Stimulated activated CD8-positive, alpha-beta memory T cell treated with anti-CD3 and anti-CD28 coated beads, Interleukin-12 subunit alpha, Interleukin-12 subunit beta, amount 100 ng/mL, for 1 hour (primary cell): ENCODE measurements around the gene ZC3H10.
"Not testable (repeated sequence)": the region's sequence is repeated elsewhere in the genome, so short reads cannot be mapped to it uniquely, and the experiment has no call there.

Experiments used
- DNase-seq: peaks from one replicate; pipeline ENCODE4 v3.0.0-alpha.2; 2020; ENCODE audit warnings: low read depth

ZC3H10 gene

DNA sequence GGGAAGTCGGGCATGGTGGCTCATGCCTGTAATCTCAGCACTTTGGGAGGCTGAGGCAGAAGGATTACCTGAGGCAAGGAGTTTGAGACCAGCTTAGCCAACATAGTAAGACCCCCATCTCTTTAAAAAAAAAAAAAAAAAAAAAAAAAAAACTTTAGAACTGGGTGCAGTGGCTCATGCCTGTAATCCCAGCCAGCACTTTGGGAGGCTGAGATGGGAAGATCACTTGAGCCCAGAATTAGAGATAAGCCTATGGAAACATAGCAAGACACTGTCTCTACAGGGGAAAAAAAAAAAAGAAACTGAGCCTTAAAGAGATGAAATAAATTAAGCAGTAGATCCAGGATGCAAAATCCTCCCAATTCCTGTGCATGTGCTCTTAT lies 15.4 kb upstream of the ZC3H10 start:
- DNase-seq: no peak

- no peak for DNase-seq
These were observed 14.9 kb upstream of the ZC3H10 start for GRCh38 chr12:56103066-56103711.

DNA sequence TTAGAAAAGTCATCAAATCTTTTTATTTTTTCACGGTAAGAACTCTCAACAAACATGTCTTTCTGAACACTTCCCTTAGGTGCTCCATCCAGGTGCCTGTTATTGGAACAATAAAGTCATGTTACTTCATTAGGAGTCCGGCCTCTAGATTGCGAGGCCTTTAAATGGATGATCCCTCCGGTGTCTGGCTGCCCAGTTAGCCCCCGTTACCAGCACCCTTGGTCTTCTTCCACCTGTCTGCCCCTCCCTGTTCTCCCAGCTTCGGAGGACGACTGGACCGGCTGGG lies 14.3 kb upstream of the ZC3H10 start:
- no peak for DNase-seq

DNA sequence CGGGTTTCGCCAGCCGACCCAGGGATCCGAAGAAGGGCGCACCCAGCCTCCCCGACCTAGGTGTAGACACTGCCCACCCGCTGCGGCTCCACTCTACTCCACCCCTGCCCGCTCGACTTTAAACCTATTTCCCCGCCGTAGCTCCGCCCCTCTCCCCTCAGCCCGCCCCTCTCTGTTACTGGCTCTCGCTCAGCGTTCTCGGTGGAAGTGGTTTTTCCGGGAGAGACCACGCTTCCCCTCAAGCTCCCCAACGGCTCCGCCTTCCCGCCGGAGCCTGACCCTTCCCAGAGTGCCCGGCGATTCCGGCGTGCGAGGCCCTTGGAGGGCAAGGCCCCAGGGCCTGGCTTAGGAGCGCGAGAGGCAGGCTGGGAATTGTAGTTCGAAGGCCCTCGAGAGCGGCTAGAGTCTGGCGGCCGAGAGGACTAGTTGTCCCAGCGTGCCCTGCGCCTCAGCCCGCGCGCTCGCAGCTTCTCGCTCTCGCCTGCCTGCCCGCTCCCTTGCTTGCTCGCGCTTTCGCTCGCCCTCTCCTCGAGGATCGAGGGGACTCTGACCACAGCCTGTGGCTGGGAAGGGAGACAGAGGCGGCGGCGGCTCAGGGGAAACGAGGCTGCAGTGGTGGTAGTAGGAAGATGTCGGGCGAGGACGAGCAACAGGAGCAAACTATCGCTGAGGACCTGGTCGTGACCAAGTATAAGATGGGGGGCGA lies 13.8 kb upstream of the ZC3H10 start, which contains the start of gene PA2G4:
Gene PA2G4, plus strand, starts transcription at position 451 of the 706 bp plus-strand sequence. Its CDS starts 179 bp downstream, at position 630.
- peak; percentile 92 for DNase-seq

- no peak for DNase-seq
These were observed 13.1 kb upstream of the ZC3H10 start for GRCh38 chr12:56104815-56105608.

DNA sequence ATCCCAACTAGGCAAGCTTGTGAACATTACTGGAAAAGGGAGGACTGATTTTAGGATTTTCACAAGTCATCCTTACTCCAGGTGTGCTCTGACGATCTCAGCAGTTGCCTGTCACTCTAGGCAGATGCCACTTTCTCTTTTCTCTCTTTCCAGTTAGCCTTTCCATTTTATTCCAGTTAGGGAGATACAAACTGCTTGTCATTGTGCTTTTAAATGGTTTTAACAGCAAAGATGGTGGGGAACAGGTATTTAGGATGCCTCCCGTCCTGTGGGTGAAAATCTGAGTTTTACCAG lies 12.5 kb upstream of the ZC3H10 start:
- DNase-seq: no peak

GRCh38 chr12:56107242-56107641 lies 10.8 kb upstream of the ZC3H10 start:
- no peak for DNase-seq

- DNase-seq: no peak
These were observed 7.5 kb upstream of the ZC3H10 start for GRCh38 chr12:56110571-56110970.

DNA sequence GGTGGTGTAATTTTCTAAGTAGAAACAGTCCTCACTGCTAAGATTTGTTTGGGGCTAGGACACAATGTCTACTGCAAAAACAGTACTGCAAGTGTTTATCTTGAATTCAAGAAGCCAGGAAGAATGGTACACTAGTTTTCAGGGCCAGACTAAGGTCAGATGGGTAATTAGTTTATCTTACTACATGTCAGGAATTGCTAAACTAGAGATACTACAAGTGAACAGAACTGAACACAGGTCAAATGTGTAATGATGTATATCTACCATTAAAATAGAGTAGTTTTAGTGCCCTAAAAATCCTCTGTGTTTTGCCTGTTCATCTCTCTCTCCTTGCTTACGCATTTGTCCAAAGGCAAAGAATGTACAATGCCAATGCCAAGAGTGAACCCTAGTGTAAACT lies 4.0 kb upstream of the ZC3H10 start:
- no peak for DNase-seq

DNA sequence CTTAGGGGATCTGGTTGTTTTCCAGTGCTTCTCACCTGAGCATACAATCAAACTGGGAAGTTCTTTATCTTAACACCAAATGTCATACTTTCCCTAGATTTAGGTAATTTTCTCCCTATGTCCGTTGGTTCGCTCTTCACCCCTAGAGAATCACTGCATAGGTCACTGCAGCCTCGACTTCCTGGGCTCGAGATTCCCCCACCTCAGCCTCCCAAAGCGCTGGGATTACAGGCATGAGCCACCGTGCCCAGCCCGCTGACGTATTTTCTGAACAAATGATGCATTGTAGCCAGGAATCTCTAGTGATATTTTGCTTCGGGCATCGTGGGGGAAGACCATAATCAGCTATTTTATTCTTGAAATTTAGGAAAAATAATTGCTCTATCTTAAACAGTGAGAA lies 2.7 kb upstream of the ZC3H10 start:
- DNase-seq: no peak

- DNase-seq: peak; percentile 94
These were observed 1.6 kb upstream of the ZC3H10 start, which contains the start of gene RPL41 for GRCh38 chr12:56116267-56117081. Gene RPL41, plus strand, starts transcription at chr12:56116633.

GRCh38 chr12:56117082-56117706 lies 872 bp upstream of the ZC3H10 start:
- not testable (repeated sequence) for DNase-seq

DNA sequence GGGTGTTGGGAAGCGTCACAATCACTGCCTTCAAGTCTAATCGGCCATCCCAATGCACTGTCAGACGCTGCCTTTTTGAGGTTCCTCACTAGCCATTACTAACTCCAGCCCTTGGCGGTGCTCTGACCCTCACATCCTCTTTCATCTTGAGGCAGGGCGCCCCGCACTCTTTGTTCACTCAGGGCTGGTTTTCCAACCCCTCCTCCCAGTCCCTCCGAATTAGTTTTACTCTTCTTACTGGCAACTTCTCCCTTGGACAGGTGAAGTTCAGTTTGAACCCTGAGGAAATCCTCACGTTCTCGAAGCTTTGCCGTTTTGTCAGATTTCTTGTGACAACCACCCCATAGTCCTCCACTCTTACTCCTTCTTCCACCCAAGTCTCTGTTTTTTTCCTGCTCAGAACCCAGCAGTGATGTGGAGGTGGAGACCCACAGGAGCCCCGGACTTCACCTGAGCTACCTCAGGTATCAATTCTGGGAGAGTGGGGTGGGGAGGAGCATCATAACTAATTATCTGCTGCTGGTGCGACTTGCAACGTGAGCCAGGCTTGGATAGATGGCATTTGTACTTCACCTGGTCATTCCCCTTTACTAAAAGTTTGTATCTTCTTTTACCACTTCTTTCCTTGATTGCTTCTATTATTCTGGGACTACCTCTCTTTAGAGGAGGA lies 757 bp downstream of the ZC3H10 start:
- no peak for DNase-seq

- no peak for DNase-seq
These were observed 1.3 kb downstream of the ZC3H10 start for GRCh38 chr12:56119361-56119796.

DNA sequence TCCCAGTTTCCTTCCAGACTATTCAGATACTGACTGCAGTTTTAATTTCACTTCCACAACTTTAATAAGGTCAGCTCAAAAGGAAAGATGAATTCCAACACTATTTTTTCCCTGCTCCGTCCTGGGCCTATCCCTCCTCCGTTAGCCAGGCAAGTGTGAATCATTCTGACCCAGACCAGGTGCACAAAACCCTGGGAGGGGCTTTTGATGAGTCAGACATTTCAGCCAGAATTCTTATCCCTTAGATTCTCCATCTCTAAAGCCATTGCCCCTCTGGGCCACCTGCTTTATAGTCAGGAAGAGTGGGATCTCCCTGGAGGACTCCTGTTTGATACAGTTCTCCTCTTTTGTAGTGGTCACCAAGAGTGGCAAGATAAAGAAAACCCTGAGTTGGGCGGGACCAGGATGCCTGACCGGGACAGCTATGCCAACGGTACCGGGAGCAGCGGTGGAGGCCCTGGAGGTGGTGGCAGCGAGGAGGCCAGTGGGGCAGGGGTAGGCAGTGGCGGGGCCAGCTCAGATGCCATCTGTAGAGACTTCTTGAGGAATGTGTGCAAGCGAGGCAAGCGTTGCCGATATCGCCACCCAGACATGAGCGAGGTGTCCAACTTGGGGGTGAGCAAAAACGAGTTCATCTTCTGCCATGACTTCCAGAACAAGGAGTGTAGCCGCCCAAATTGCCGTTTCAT lies 2.2 kb downstream of the ZC3H10 start:
- no peak for DNase-seq

GRCh38 chr12:56121204-56121870 lies 3.3 kb downstream of the ZC3H10 start:
- no peak for DNase-seq

DNA sequence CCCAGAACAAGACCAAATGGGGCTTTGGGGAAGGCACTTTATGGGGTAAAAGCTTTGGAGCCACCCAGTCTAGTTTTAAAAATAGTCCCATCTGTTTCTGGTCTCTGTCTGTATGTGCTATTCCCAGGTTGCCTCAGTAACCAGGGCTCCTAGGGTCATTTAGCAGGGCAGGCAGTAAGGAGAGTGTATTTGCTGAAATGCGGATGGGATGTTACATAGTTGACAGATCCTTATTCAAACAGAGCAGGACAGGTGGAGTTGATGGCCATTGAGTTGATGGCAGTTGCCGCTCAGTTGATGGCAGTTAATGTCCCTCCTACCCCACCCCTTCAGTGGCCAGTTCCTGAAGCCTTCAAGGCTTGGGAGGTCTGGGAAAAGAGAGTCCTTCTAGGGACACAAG lies 4.6 kb downstream of the ZC3H10 start:
- no peak for DNase-seq

GRCh38 chr12:56124133-56124532 lies 6.1 kb downstream of the ZC3H10 start:
- DNase-seq: no peak

DNA sequence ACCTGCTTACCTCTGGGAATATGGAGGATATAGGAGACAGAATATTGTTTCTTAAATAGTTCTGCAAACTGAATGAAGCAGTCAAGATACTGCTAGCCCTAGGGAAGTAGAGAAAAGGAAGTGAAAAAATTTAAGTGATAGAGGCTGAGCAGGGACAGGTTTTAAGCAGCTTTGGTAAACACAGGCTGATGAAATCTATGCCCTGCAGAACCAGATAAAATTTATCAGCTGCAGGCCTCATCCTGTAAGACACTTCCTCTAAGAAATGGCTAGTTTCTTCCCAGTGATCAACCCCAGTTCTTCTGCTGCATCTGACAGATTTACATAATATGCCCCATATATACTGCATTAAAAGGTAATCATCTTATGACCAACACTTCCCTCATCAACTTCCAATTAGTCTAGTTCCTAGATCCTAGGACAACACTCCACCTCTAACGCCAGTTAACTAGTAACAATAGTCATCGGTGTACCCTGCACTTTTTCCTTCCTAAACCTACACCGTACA lies 8.7 kb downstream of the ZC3H10 start:
- no peak for DNase-seq

DNA sequence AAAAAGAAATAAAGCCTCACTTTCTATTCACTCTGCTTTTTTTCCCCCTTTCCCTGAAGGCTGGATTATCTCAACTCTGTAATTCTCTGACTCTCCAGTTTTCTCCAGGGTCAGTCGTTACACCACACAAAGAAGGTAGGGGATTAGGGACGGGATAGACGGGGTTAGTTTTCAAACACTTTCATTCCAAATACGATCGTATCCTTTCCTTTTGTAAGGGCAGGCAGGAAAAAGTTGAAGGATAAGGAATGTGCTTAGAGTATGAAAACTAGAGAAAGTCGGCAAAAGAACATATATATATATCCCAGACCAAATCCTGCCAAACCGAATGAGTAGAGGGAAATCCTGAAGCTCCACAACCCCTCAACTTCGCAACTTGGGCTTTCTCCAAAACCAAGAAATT lies 9.4 kb downstream of the ZC3H10 start:
- no peak for DNase-seq
